ENCODE results near the gene POMZP3.
"Not testable (repeated sequence)": the region's sequence is repeated elsewhere in the genome, so short reads cannot be mapped to it uniquely, and the experiment has no call there.

GRCh38 chr7:76591602-76592304 lies 35.3 kb downstream of the POMZP3 start:
- TF ChIP-seq CTCF, POLR2A (IDR thresholded peaks at IDR 0.05): not testable (repeated sequence)
